A549 (cell line): Measurements from ENCODE around the gene GATA3.

ENCODE experiments used
- CBX8 ChIP-seq: fragments of 200-600 bp; sonication (generic); IDR thresholded peaks from 2 replicates; pipeline ENCODE4 v1.6.1; 2016
- CHD2 ChIP-seq: fragments of 150-350 bp; IDR thresholded peaks from 2 replicates; pipeline ENCODE4 v1.6.1; 2014; ENCODE audit warnings: low read length; ENCODE audit not compliant: partially characterized antibody
- MYC ChIP-seq: IDR thresholded peaks from 2 replicates; pipeline ENCODE4 v1.6.1; 2012; ENCODE audit warnings: mild to moderate bottlenecking, inconsistent platforms, low read length, improper control_type of control experiment, borderline replicate concordance
- PHF8 ChIP-seq: fragments of 200-600 bp; sonication (generic); IDR thresholded peaks from 2 replicates; pipeline ENCODE4 v1.6.1; 2016; ENCODE audit warnings: low read depth, mild to moderate bottlenecking, antibody characterized with exemption, moderate library complexity, borderline replicate concordance
- POLR2A ChIP-seq: IDR thresholded peaks from 2 replicates; pipeline ENCODE4 v1.6.1; 2012; ENCODE audit warnings: mild to moderate bottlenecking, low read length
- ZC3H11A ChIP-seq: fragments of 450-650 bp; IDR thresholded peaks from 2 replicates; pipeline ENCODE4 v1.6.1; 2014; ENCODE audit warnings: antibody characterized with exemption, mild to moderate bottlenecking
- TF ChIP-seq, protein P1 (sequence below): fragments of >200 bp; sonication (Bioruptor Twin); formaldehyde crosslinking; IDR thresholded peaks from 3 replicates; pipeline ENCODE4 v1.5.1; 2016

DNA sequence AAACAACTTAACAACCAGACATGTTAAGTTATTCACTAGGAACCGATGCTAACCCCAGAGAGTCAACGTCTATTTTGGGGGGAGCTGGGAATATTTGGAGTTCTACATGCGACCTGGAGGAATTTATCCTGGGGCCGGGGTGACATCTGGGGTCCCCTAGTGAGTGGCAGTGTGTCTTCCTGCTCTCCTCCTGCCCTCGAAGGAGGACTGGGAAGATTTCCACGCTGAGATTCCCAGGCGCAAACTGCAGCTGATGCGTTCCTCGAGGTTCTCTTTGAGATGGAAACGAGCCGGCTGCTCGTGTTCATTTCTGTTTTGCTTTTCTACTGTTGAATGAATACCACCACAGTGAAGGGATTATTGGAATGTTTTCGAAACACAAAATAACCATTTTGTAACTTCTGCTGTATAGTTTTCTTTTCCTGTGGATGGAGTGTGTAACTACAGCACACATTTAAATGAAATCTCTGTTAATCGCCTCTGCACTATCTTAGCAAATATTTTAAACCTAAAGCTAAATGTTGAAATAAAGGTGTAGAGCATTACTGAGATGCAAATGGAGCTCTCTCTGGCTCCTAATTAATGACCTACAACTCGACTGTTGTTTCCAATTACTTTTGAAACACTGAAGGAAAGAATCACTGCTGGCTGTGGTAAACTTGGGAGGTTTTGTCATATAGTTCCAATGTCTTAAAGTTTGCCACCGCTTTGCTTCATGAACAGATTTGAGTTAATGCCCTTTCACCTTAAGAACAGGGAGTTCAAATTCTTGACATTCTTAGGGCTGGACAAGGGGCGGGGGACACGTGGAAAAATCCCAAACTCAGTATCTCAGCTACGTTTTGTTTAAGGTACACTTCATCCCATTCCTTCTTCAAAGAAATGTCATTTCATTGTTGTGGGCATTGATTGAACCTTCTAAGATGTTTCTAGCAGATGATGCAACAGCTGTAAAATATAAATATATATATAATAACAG lies 21.1 kb downstream of the GATA3 start:
- TF ChIP-seq, protein P1, sequence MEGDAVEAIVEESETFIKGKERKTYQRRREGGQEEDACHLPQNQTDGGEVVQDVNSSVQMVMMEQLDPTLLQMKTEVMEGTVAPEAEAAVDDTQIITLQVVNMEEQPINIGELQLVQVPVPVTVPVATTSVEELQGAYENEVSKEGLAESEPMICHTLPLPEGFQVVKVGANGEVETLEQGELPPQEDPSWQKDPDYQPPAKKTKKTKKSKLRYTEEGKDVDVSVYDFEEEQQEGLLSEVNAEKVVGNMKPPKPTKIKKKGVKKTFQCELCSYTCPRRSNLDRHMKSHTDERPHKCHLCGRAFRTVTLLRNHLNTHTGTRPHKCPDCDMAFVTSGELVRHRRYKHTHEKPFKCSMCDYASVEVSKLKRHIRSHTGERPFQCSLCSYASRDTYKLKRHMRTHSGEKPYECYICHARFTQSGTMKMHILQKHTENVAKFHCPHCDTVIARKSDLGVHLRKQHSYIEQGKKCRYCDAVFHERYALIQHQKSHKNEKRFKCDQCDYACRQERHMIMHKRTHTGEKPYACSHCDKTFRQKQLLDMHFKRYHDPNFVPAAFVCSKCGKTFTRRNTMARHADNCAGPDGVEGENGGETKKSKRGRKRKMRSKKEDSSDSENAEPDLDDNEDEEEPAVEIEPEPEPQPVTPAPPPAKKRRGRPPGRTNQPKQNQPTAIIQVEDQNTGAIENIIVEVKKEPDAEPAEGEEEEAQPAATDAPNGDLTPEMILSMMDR, result no peak
- no peak for TF ChIP-seq CBX8
- no peak for TF ChIP-seq CHD2
- no peak for TF ChIP-seq PHF8
- TF ChIP-seq ZC3H11A, result no peak
- no peak for TF ChIP-seq POLR2A
- no peak for TF ChIP-seq MYC
